Fibroblast of lung (primary cell): Measurements from ENCODE around the gene MAP1LC3C. TPM values are rescaled to one million over a fixed set of nuclear protein-coding genes. Genes with fewer than 3 reads are reported as not detected.

Experiments used
- DNase-seq, 2 donors: peaks; one replicate each; pipeline versions ENCODE4 v3.0.0 to v3.0.0-alpha.2; 2010; ENCODE audit warnings: low read depth in 2 of 2
- H2AFZ ChIP-seq: 2 replicates; pipeline ENCODE4 v1.5.1; 2012; ENCODE audit warnings: low read length, control low read depth, inconsistent platforms
- H3K27ac ChIP-seq: 2 replicates; pipeline ENCODE4 v1.5.1; 2011; ENCODE audit warnings: low read length, control low read depth; ENCODE audit not compliant: insufficient read depth
- H3K27me3 ChIP-seq: 2 replicates; pipeline ENCODE4 v1.5.1; 2011; ENCODE audit warnings: mild to moderate bottlenecking, low read length; ENCODE audit not compliant: control insufficient read depth, insufficient read depth
- H3K36me3 ChIP-seq: 2 replicates; pipeline ENCODE4 v1.5.1; 2011; ENCODE audit warnings: low read length; ENCODE audit not compliant: control insufficient read depth, insufficient read depth
- H3K4me1 ChIP-seq: 2 replicates; pipeline ENCODE4 v1.5.1; 2011; ENCODE audit warnings: low read length; ENCODE audit not compliant: control insufficient read depth, insufficient read depth; ENCODE audit errors: extremely low read depth
- H3K4me2 ChIP-seq: 2 replicates; pipeline ENCODE4 v1.5.1; 2011; ENCODE audit warnings: low read length, control low read depth; ENCODE audit not compliant: insufficient read depth; ENCODE audit errors: extremely low read depth
- H3K4me3 ChIP-seq, 4 experiments: fragments of 200-600 bp in 1 of 4; sonication (generic) in 1 of 4; replicated peaks in 1 of 4; 2 replicates each; pipeline ENCODE4 v1.5.1; 2011 to 2016; ENCODE audit warnings: low read length in 4 of 4, low read depth in 3 of 4, mild to moderate bottlenecking in 3 of 4, control low read depth in 2 of 4, inconsistent platforms in 1 of 4, mixed read lengths in 1 of 4; ENCODE audit not compliant: insufficient read depth in 1 of 4; ENCODE audit errors: control extremely low read depth in 1 of 4
- H3K79me2 ChIP-seq: 2 replicates; pipeline ENCODE4 v1.5.1; 2012; ENCODE audit warnings: mild to moderate bottlenecking, low read length, inconsistent platforms; ENCODE audit not compliant: control insufficient read depth, insufficient read depth
- H3K9ac ChIP-seq: 2 replicates; pipeline ENCODE4 v1.5.1; 2011; ENCODE audit warnings: mild to moderate bottlenecking, low read length, control low read depth; ENCODE audit not compliant: insufficient read depth
- H3K9me3 ChIP-seq: 2 replicates; pipeline ENCODE4 v1.5.1; 2012; ENCODE audit warnings: low read depth, low read length; ENCODE audit not compliant: control insufficient read depth, insufficient read depth
- H4K20me1 ChIP-seq: 2 replicates; pipeline ENCODE4 v1.5.1; 2011; ENCODE audit warnings: low read length; ENCODE audit not compliant: control insufficient read depth, insufficient read depth; ENCODE audit errors: extremely low read depth
- EZH2 ChIP-seq: IDR thresholded peaks from 2 replicates; pipeline ENCODE4 v1.5.1; 2012; ENCODE audit warnings: low read length, control low read depth, mild to moderate bottlenecking; ENCODE audit errors: missing control alignments
- polyA plus RNA-seq, 2 donors: library from polyadenylated mRNA; depleted of rRNA in 1 of 2; stranded (reverse) in 1 of 2; unstranded in 1 of 2; fragments of >200 nt; gene quantifications; 2 replicates each; pipeline ENCODE4 v1.2.1, GENCODE V29; 2011 to 2012; ENCODE audit warnings: missing spikeins in 1 of 2
- total RNA-seq: library from RNA; depleted of rRNA; stranded (reverse); fragments of >200 nt; gene quantifications from 2 replicates; pipeline ENCODE4 v1.2.1, GENCODE V29; 2014
- TF ChIP-seq, protein P1 (sequence below), 2 donors: IDR thresholded peaks in 1 of 2; conservative IDR thresholded peaks in 1 of 2; 1 replicate in 1 of 2; 2 replicates in 1 of 2; pipeline ENCODE4 v1.5.1; 2011 to 2012; ENCODE audit warnings: low read length in 2 of 2, control low read depth in 1 of 2, inconsistent platforms in 1 of 2, low read depth in 1 of 2, mild to moderate bottlenecking in 1 of 2

The MAP1LC3C gene
- total and polyA plus RNA-seq, 2 donors (not counting 1 experiment from before 2014, with no cell fraction given): 0.53 to 0.66 TPM

GRCh38 chr1:241957692-241958494, 41.0 kb downstream of the MAP1LC3C start, which contains the start of gene BECN2:
BECN2 (plus strand) TSS chr1:241957767; CDS start chr1:241957767, 0 bp downstream.
- Histone ChIP-seq H3K9ac (no peak within 1 kb of the TSS), H4K20me1 (no peaks in the 10 kb centered on the region), H3K27ac (no peak within 1 kb of the TSS), H3K4me3 (no peak within 1 kb of the TSS), H3K4me2 (no peak within 1 kb of the TSS), H3K36me3 (no peaks in the 10 kb centered on the region), H3K4me1 (no peaks in the 10 kb centered on the region), H3K79me2 (no peaks in the 10 kb centered on the region), H2AFZ (no peak within 1 kb of the TSS), H3K9me3 (no peaks in the 10 kb centered on the region), H3K27me3 (no peaks in the 10 kb centered on the region)
- TF ChIP-seq, protein P1, sequence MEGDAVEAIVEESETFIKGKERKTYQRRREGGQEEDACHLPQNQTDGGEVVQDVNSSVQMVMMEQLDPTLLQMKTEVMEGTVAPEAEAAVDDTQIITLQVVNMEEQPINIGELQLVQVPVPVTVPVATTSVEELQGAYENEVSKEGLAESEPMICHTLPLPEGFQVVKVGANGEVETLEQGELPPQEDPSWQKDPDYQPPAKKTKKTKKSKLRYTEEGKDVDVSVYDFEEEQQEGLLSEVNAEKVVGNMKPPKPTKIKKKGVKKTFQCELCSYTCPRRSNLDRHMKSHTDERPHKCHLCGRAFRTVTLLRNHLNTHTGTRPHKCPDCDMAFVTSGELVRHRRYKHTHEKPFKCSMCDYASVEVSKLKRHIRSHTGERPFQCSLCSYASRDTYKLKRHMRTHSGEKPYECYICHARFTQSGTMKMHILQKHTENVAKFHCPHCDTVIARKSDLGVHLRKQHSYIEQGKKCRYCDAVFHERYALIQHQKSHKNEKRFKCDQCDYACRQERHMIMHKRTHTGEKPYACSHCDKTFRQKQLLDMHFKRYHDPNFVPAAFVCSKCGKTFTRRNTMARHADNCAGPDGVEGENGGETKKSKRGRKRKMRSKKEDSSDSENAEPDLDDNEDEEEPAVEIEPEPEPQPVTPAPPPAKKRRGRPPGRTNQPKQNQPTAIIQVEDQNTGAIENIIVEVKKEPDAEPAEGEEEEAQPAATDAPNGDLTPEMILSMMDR (conservative IDR thresholded peaks at IDR 0.05 in 1 of 2, IDR thresholded peaks at IDR 0.05 in 1 of 2; ENCODE audit: low read depth in 1 of 2, low read length in 2 of 2): no peak
- no peak for TF ChIP-seq EZH2
- no peak for DNase-seq

- no peak overlapping the region for H3K9ac ChIP-seq
- no peak overlapping the region for H3K4me3 ChIP-seq
- DNase-seq: peak; percentile 40 to 87
- H2AFZ ChIP-seq: no peak overlapping the region
- no peaks in the 10 kb centered on the region for H3K27me3 ChIP-seq
- H3K36me3 ChIP-seq: no peaks in the 10 kb centered on the region
- H3K4me2 ChIP-seq: no peak overlapping the region
- no peaks in the 10 kb centered on the region for H3K9me3 ChIP-seq
- H3K79me2 ChIP-seq: no peaks in the 10 kb centered on the region
- no peaks in the 10 kb centered on the region for H4K20me1 ChIP-seq
- no peak overlapping the region for H3K27ac ChIP-seq
- no peak for TF ChIP-seq EZH2
- TF ChIP-seq, protein P1 (conservative IDR thresholded peaks at IDR 0.05 in 1 of 2, IDR thresholded peaks at IDR 0.05 in 1 of 2; ENCODE audit: low read depth in 1 of 2, low read length in 2 of 2): no peak
- no peaks in the 10 kb centered on the region for H3K4me1 ChIP-seq
Measured at GRCh38 chr1:241950390-241950789, 48.5 kb downstream of the MAP1LC3C start.

DNA sequence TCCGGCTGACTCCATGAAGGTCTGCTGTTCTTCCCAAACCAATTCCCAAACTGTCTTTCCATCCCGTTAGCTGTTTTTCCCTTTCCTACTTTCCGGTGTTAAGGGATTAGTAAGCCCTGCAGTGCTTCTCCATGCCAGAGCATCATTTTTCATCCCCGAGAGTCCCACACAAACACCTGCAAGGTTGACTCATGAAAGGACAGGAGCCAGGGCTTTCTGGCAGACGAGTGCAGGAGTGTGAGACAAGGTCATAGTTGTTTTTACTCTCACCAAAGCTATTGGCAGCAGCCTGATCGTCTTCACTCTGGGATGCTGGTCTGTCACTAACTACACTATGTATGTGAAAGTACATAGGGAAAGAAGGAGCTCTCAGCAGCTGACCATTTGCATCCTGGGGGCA, 51.5 kb downstream of the MAP1LC3C start:
- no peaks in the 10 kb centered on the region for H3K36me3 ChIP-seq
- H4K20me1 ChIP-seq: no peaks in the 10 kb centered on the region
- H3K4me2 ChIP-seq: no peak overlapping the region
- no peak overlapping the region for H2AFZ ChIP-seq
- H3K9ac ChIP-seq: no peak overlapping the region
- no peak overlapping the region for H3K27ac ChIP-seq
- no peak for TF ChIP-seq EZH2
- TF ChIP-seq, protein P1 (conservative IDR thresholded peaks at IDR 0.05 in 1 of 2, IDR thresholded peaks at IDR 0.05 in 1 of 2; ENCODE audit: low read depth in 1 of 2, low read length in 2 of 2): no peak
- H3K4me3 ChIP-seq: no peak overlapping the region
- H3K4me1 ChIP-seq: no peaks in the 10 kb centered on the region
- no peaks in the 10 kb centered on the region for H3K9me3 ChIP-seq
- no peaks in the 10 kb centered on the region for H3K27me3 ChIP-seq
- peak in 1 of 2 donors; percentile 70 for DNase-seq
- H3K79me2 ChIP-seq: no peaks in the 10 kb centered on the region

Other genes starting within 250 kb of the MAP1LC3C start
- 1.3 and 3.0 TPM in 2 replicates for gene EXO1, start 150.9 kb downstream of the MAP1LC3C start, total RNA-seq
- gene EXO1, start 150.9 kb downstream of the MAP1LC3C start, polyA plus RNA-seq: 7.2 and 14.6 TPM in 2 replicates
- not detected in 2 replicates for gene BECN2, start 41.3 kb downstream of the MAP1LC3C start, total RNA-seq
- not detected in 2 replicates for gene BECN2, start 41.3 kb downstream of the MAP1LC3C start, polyA plus RNA-seq